GM19193 (cell line): ENCODE measurements around the gene RBM28.

Source experiments
- POLR2A ChIP-seq: IDR thresholded peaks from 4 replicates; pipeline ENCODE4 v1.6.1; 2011; ENCODE audit not compliant: insufficient read depth, insufficient read length; ENCODE audit errors: extremely low read depth

RBM28 gene

GRCh38 chr7:128324368-128324680 lies 19.4 kb downstream of the RBM28 start:
- no peak for TF ChIP-seq POLR2A

DNA sequence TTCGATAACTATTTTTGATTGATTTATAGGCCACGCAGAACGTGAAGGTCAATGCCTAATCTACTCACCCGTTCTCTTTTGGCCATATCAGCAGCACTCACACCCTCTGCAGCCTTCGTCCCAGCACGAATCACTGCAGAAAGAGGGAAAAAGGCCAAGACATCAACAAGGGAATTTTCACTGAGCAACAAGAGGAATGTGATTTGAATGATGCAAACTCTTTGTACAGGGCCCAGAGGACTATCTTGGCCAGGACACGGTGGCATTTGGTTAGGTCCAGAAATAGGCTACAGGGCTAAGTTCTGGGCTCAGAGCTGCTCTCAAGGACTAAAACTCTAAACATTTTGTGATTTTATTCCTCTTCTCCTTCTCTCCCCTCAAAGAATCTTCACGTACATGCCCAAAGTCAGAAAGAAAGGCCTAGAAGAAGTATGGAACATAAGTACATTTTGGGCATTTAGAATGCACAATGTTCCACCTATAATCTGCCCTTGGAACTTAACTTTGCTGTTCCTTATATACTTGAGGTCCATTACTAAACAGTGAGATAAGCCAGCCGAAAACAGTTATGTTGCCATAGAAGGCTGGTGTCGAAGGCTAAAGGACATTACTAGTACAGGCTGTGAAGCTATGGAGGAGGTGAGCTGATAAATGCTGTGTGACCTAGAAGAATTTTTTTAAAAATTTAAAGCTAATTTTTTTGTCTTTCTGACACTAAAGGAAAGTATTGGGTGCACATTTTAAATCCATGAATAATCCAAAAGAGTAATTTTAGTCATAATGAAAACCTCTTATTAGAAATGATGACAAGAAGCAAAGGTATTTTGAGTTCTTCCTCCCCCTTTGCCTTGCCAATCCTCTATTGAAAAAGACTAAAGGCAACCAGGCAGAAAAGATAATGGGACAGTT lies 20.0 kb downstream of the RBM28 start:
- TF ChIP-seq POLR2A: no peak

- TF ChIP-seq POLR2A: no peak
Measured at GRCh38 chr7:128323040-128323439, 20.7 kb downstream of the RBM28 start.

- TF ChIP-seq POLR2A: no peak
Measured at GRCh38 chr7:128322040-128322643, 21.6 kb downstream of the RBM28 start.

GRCh38 chr7:128321044-128321422 lies 22.7 kb downstream of the RBM28 start:
- TF ChIP-seq POLR2A: no peak

DNA sequence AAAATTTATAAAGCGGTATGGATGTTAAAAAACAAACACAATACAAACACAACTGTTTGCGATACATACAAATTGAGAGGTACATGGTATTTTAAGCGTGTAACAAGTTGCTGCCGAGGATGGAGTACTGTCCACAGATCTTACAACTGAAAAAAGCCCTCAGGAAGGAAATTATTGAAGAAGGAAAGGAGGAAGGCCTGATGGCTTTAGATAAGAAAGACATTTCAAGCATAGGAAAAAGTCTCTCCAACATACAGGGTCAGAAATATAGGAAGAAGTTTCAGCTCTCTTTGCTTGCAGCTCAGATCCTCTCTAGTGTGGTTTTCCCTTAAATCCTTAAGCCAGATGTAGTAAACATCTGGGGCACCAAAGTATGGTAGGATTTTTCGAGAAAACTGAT lies 25.0 kb downstream of the RBM28 start:
- TF ChIP-seq POLR2A: no peak

GRCh38 chr7:128311013-128311412 lies 32.7 kb downstream of the RBM28 start:
- no peak for TF ChIP-seq POLR2A

DNA sequence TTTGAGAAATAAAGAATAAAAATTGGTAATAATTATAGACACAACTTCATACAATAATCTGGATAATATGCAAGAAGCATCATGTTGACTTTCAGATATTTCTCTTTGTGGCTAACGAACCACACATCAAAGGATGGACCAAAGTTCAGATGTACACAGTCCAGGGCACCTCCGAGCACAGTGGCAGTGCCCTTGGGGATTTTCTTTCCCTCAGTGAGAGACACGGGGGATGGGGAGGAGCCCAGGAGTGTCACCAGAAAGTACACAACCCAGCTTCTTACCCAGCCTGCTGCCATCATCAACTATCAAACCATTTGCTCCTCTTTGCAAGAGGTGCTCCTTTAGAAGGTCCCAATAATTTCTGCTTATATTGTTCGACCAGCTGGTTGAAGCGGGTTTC lies 33.2 kb downstream of the RBM28 start:
- no peak for TF ChIP-seq POLR2A

- no peak for TF ChIP-seq POLR2A
Measured at GRCh38 chr7:128309976-128310375, 33.7 kb downstream of the RBM28 start.

DNA sequence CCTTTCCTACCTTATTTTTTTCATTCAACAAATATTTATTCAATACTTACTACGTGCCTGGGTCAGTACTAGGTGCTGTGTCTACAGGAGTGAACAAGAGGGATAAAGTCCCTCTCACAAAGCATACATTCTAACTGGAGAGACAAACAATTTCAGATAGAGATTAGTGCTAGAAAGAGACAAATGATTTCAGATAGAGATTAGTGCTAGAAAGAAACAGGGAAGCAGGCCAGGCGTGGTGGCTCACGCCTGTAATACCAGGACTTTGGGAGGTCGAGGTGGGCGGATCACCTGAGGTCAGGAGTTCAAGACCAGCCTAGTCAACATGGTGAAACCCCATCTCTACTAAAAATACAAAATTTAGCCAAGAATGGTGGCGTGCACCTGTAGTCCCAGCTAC lies 34.6 kb downstream of the RBM28 start:
- TF ChIP-seq POLR2A: no peak

GRCh38 chr7:128307061-128307460 lies 36.6 kb downstream of the RBM28 start:
- TF ChIP-seq POLR2A: no peak

DNA sequence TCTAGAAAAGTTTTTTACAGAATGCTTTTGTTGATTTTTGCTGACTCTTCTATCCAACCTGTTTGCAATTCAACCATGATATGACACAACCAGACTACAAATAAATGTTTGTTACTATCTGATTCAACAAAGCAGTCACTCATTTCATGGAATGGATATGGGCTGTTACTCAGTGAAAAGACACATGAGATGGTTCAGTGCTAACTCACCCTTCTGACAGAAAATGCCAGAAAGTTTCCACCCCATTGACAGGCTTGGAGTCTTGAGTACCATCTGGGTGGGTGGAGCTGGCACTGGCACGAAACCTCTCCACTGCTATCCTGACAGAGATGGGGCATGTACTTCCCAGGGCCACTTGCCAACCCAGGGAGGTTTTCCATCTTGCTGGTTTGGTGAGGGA lies 39.5 kb downstream of the RBM28 start:
- TF ChIP-seq POLR2A: no peak

DNA sequence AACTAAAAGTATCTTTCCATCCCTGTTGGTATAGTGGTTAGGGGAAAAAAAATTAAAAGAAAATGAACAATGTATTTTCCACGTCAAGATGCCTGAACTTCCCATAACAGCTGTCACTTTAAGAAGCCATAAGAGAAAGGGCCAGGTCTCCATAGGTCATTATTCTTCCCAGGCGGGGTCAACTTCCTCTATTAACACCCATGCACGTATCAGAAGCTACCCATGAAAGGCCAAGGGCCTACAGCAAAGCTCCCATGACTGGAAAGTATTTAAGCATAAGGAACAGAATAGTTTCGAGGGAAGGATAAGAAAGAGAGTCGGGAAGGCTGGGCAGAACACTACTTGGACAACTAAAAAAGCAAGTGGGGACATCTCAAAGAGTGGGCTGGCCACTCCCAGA lies 40.1 kb downstream of the RBM28 start:
- TF ChIP-seq POLR2A: no peak

DNA sequence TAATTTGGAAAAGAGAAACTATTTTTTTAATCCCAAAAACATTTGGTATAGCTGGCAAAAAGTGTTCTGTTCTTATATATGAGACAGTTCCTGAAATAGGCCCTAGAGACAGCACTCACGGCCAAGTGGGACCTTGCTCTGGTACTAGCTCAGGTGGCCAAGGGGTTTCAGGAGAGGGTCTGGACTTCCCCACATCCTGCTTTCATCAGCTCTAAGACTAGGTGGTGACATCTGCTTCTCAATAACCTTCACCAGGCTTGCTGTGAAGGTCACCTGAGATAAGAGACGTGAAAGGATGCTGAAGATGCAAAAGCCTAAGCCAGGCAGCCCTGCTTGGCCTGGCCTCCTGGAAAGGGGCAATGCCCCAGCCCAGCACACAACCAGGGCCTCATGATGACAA lies 40.6 kb downstream of the RBM28 start:
- TF ChIP-seq POLR2A: no peak

- TF ChIP-seq POLR2A: no peak
Measured at GRCh38 chr7:128302139-128302538, 41.6 kb downstream of the RBM28 start.

DNA sequence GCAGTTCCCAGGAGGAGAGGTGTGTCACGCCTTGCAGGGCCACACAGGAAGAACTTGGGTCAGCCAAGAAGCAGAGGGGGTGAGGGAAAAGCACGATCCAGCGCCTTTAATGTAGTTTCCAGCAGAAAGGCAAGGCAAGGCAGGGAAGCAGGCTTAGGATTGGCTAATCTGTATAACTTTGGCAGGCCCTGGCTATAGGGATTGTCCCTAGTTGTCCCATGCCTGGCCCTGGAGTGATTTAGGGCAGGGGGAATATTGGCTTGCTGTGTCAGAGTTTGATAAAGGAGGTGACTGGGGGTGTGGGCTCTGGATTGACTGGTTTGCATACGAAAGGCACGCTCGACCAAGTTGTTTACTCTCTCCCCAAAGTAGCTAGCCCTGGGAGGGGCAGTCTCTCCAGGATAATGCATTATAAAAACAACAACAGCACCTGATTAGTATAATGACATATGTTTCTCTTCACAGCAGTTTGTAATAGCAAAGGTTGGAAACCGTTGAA lies 44.5 kb downstream of the RBM28 start:
- TF ChIP-seq POLR2A: no peak
